ENCODE results near the gene UBR3. TPM values are rescaled to one million over a fixed set of nuclear protein-coding genes. Genes with fewer than 3 reads are reported as not detected.

The UBR3 gene, protein sequence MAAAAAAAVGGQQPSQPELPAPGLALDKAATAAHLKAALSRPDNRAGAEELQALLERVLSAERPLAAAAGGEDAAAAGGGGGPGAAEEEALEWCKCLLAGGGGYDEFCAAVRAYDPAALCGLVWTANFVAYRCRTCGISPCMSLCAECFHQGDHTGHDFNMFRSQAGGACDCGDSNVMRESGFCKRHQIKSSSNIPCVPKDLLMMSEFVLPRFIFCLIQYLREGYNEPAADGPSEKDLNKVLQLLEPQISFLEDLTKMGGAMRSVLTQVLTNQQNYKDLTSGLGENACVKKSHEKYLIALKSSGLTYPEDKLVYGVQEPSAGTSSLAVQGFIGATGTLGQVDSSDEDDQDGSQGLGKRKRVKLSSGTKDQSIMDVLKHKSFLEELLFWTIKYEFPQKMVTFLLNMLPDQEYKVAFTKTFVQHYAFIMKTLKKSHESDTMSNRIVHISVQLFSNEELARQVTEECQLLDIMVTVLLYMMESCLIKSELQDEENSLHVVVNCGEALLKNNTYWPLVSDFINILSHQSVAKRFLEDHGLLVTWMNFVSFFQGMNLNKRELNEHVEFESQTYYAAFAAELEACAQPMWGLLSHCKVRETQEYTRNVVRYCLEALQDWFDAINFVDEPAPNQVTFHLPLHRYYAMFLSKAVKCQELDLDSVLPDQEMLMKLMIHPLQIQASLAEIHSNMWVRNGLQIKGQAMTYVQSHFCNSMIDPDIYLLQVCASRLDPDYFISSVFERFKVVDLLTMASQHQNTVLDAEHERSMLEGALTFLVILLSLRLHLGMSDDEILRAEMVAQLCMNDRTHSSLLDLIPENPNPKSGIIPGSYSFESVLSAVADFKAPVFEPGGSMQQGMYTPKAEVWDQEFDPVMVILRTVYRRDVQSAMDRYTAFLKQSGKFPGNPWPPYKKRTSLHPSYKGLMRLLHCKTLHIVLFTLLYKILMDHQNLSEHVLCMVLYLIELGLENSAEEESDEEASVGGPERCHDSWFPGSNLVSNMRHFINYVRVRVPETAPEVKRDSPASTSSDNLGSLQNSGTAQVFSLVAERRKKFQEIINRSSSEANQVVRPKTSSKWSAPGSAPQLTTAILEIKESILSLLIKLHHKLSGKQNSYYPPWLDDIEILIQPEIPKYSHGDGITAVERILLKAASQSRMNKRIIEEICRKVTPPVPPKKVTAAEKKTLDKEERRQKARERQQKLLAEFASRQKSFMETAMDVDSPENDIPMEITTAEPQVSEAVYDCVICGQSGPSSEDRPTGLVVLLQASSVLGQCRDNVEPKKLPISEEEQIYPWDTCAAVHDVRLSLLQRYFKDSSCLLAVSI (N-terminal part only)
- total RNA-seq: 30.7 and 32.9 TPM in 2 replicates

DNA sequence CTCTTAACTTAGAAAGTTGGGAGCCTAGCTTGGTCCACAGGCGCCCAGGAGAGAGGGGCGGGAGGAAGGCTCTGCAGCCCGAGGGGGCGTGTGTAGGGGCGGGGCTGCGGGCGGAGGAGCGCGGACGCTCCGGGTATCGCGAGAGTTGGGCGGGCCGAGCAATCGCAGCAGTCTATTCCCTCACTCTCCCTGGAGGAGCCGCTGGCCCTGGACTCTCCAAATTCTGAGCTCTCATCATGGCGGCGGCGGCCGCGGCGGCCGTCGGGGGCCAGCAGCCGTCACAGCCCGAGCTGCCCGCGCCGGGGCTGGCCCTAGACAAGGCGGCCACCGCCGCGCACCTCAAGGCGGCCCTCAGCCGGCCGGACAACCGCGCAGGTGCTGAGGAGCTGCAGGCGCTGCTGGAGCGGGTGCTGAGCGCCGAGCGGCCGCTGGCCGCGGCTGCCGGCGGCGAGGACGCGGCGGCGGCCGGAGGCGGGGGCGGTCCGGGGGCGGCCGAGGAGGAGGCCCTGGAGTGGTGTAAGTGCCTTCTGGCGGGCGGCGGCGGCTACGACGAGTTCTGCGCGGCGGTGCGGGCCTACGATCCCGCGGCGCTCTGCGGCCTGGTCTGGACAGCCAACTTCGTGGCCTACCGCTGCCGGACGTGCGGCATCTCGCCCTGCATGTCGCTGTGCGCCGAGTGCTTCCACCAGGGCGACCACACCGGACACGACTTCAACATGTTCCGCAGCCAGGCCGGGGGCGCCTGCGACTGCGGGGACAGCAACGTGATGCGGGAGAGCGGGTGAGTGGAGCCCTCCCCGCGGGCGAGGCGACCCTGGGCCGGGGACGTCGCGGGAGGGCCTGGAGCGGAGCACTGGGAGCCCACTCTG lies at the start of gene UBR3:
Gene UBR3 (plus strand): TSS at position 183 of the 869 bp plus-strand sequence. CDS start 54 bp downstream, at position 237.

DNA sequence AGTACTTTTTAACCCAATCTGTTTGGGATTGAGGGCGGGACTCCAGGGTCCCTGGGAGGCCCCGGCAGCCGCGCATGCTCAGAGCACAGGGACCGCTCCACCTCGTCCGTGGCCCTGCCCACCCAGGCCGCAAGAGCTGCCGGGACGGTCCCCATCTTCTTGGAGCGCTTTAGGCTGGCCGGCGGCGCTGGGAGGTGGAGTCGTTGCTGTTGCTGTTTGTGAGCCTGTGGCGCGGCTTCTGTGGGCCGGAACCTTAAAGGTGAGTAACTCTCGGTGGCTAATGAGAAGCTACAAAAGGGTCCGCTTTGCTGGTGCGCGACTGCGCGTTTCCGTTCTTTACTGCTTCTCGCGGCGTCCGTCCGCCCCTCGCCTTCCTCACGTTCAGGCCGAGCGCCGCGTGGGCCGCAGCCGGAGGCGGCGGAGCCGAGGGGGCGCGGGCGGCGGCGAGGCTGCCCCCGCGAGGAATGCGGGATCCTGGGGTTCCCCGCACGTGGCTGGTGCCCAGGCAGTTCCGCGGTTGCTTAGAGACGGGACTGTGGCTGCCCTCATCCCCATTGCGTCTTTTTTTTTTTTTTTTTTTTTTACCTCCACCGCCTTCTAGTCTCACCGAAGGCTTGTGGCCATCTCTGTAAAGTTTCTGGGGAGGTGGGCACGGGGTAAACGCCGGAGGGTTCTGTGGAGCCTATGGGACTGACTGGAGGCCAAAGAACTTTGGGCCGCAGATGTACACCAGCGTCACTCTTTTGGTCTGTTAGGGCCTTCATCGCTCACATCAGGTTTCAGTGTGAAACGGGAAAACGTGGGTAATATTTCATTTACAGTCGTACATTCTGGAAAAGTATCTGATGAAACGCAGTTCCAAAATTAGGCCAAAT lies 28.3 kb upstream of the UBR3 start, which contains the start of gene SSB:
Gene SSB (plus strand): TSS at position 154 of the 875 bp plus-strand sequence. CDS start 2,090 bp downstream, outside the sequence.

DNA sequence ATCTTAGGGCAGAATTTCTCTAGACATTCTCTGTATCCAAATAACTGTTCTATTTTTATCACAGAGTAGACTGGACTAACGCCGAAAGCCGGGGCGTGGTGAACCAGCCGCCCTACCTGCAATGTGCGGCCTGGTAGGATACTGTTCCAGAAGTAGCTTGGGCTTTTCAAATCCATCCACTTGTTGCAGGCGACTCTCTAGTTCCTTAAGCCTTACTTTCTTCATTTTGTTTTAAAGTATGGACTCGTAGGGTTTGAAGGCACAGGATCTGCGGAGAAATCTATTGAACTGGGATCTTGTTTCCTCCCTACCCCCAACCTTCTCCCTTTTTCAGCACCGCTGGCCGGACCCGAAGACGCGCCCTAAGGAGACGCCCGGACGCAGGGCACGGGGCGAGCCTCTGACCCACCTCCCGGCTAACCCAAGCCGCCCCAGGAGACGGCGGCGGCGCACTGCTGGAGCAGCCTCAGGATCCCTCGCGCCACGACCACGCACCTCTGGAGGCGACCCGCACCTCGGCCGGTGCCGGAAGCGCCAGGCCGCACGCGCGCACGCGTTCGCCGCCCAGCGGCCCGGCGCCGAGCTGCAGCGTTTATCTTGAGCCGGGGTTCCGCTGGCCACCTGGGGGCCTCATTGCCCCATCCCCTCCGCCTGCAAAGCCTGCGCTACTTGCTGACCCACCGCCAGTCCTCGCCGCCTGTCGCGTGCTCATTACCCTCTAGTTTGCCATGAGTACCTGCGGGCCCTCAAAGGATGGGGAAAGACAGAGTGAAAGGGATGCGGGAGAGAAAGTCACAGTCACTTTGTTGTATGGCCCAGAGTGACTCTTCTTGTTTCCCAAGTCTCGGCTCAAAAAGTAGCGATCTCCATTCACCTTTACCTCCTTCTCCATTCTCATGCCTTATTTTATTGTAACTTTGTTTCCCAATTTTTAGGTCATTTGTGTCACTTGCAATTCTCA lies 2.6 kb upstream of the UBR3 start, which contains the start of gene METTL5:
Gene METTL5 (minus strand): TSS at position 533 of the 961 bp plus-strand sequence. CDS start 308 bp downstream, at position 225.

Other genes starting within 250 kb of the UBR3 start
- gene PPIG, start 243.1 kb upstream of the UBR3 start, total RNA-seq: 19.6 and 22.9 TPM in 2 replicates
- under 0.01 TPM in 1 of 2 replicates, not detected in the other for gene CFAP210, start 133.0 kb upstream of the UBR3 start, total RNA-seq
- gene PHOSPHO2, start 133.0 kb upstream of the UBR3 start, total RNA-seq: 1.9 and 2.4 TPM in 2 replicates
- gene KLHL23, start 93.6 kb upstream of the UBR3 start, total RNA-seq: 4.2 and 4.8 TPM in 2 replicates
- 74.7 and 86.8 TPM in 2 replicates for gene SSB, start 28.6 kb upstream of the UBR3 start, total RNA-seq
- 33.8 and 36.2 TPM in 2 replicates for gene METTL5, start 2.5 kb upstream of the UBR3 start, total RNA-seq